ENCODE data around the gene TP73.

Gene TP73

DNA sequence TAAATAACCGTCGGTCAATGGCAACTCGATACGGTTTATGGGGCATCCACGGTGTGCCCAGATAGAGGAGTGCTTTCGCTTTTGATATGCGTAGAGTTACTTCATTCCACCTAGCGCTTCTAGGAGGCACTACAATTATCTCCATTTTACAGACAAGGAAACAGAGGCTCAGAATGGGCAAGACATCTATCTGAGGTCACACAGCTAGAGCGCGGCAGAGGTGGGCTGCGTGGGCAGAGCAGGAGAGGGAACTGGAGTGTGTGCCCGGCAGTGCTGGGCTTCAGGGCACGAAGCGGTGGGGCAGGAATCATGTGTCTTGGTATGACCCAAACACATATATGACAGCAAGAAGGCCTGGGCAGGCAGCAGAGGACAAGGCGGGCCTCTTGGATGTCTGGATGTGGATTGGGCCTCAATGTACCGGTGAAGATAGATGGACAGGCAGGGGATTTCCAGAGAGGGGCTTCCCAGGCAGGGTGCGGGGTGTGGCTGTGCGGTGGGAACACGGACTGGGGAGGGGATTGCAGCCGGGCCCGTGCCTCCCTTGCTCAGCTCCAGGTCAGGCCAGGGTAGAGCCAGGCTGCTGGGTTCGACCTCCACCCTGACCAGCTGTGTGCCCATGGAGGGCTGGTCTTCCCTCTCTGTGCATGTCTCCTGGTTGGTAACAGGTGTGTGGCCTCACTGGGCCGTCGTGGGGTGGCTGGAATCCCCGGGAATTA lies 21.2 kb downstream of the TP73 start:
- no peak for DNase-seq

DNA sequence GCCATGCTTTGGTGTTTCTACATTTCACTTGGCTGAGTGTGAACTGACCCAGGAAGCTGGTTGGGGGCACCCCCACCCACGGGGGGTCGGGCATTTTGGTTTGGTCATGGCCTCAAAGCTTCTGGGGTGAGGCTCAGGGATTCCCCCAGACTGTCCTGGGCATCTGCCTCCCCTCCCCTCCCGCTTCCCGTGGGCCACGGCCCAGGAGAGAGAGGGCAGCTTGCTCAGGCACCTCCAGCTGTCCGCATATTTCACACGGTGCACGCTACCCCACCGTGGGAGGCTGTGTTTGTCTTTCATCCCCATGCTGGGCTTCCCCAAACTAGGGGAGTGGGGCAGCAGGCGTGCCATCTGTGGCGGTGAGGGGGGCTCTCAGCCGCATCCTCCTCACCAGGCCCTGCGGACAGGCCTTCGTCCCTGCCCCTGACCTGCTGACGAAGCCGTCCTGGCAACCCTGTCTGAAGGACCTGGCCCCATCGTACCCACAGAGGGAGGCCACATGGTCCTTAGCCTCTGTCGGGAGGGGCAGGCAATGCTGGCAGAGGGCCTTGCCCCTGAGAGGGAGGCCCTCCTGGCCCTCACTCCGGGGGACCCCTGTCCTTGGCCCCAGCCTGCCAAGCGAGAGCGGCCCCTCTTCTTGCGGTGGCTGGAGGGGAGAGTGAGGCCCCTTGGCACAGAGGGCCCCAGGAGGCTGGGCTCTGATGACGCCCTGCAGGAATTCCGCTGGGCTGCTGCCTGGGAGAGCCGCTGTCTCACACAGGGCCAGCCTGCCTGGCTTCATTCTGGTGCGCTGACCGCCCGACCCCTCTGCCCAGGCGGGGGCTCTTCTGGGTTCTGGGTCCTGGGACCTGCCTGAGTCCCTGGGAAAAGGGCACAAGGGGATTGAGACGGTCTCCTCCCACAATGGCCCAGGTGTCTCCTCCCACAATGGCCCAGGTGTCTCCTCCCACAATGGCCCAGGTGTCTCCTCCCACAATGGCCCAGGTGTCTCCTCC lies 22.1 kb downstream of the TP73 start:
- no peak for DNase-seq

DNA sequence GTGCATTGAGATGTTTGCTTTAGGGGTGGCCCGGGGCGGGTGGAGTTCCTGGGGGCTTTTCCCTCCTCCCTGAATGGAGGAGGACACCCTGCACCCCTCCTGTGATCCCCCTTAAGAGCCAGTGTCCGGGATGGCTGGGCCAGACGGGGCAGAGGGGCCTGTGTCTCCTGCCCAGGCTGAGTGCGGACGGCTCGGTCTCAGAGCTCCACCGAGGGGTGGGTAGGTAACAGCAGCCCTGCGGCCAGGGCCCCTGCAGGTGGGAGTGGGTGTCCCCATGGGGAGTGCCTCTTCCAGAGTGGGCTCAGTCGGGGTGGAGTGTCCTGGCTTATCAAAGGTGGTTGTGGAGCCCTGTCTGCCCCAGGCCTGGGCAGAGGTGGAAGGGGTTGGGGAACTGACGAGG lies 23.1 kb downstream of the TP73 start:
- no peak for DNase-seq

DNA sequence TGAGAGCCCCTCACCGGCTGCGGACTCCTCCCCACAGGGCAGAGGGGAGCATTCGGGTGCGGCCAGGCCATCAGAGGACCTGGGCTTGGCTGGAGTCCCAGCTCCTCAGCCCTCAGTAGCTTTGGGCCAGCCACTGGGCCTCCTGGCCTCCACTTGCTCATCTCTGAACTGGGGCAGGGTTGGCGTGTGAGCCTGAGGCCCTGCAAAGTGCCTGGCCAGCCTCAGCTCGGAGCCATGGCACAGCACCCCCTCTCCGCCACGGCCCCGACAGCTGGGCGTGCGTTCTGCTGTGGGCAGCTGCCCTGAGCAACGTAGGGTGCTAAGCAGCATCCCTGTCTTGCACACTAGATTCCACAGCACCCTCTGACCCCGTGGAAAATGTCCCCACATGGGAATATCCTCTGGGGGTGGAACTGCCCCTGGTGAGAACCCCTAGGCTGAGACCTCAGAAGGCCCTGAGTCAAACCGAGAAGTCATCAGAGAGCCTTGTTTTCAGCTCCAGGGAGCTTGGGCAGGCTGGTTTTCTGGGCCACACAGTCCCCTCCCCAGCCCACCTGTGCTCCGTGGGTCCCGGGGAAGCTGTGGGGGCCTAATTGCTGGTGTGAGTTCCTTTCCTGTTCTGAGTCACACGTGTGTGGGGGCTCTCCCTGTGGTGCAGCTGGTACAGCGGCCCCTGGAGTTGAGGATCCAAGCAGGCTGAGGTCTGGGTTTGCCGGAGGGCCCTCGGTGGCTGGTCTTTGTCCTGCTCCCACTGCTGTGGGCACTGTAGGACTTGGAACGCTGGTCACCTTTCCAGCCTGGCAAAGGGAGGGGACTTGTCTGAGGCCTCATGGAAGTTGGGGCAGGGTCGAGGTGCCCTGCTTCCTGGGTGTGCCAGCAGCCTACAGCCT lies 24.5 kb downstream of the TP73 start:
- no peak for DNase-seq

DNA sequence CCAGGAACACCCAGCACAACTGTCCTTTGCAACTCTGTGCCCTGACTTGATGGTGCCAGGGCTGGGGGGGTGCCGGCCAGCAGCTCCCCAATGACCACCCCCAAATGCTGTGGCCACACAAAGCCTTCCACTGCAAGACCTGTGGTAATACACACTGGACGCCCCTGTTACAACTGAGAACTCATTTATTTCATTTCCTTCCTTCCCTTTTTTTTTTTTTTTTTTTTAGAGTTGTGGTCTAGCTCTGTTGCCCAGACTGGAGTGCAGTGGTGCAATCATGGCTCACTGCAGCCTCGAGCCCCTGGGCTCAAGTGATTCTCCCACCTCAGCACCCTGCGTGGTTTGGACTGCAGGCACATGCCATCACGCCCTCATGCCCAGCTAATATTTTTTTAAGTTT lies 25.2 kb downstream of the TP73 start:
- no peak for DNase-seq

DNA sequence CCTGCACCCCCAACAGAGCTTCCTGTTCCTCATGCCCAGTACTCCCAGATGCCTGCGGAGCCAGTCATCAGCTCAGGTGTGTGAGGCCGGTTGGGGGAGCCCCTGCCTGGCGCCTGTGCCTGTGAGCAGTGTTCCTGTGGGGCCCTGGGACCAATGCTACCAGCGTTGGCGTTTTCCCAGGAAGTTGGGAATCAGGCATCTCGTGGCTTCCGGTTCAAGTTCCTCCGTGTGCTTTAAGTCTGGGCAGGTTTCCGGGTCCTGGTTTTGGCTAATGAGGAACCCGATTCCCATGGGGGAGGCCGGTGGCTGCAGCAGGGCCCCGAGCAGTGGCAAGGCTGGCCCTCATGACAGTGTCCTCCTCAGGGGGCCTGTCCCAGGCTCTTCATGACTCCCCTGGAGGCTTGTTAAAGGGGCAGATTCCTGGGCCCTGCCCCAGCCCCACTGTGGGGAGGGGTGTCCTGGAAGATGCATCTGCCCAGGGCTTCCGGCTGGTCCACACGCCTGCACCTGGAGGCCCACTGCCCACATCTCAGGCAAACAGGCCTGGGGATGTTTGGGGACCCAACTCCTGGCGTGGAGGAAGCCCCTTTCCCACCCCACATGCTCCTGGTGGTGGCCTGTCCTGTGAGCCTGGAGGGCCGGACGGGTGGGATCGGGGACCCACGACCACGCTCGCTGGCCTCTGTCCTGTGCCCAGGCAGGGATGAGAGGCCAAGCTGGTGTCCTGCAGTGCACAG lies 26.2 kb downstream of the TP73 start:
- DNase-seq, result no peak

DNA sequence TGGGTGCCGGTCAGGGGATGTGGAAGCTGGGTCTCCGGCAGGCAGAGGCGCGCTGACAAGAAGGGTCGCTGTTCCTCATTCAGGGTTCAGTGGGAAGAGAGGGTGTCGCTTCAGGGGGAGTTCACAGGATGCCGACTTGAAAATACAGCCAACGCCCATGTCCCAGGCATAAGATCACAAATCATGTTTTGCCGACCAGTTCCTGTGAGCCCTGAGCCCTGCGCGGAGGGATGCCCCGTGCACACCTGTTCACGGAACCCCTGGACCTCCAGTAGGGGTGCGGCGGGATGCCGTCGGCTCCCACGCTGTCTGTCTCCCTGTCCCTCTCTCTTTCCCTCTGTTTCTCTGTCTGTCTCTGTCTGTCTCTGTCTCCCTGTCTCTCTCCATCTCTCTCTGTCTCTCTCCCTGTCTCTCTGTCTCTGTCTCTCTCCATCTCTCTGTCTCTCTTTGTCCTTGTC lies 26.8 kb downstream of the TP73 start:
- DNase-seq, result no peak

DNA sequence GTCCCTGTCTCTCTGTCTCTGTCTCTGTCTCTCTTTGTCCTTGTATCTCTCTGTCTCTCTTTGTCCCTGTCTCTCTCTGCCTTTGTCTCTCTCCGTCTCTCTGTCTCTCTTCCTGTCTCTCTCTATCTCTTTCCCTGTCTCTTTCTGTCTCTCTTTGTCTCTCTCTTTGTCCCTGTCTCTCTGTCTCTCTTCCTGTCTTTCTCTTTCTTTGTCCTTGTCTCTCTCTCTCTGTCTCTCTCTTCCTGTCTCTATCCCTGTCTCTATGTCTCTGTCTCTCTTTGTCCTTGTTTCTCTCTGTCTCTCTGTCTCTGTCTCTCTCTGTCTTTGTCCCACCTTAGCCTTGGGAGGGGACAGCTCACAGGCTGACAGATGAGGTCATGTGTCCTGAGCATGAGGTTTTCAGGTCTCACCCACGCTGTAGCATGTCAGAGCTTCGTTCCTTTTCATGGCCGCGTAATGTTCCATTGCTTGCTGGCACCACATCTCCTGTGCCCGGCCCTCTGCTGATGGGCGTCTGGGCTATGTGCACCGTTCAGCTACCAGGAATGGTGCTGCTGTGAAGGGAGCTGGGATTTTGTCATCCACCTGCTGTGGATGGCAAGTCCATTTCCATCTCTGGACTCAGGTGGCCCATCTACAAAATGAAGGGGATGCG lies 27.6 kb downstream of the TP73 start:
- DNase-seq, result no peak

DNA sequence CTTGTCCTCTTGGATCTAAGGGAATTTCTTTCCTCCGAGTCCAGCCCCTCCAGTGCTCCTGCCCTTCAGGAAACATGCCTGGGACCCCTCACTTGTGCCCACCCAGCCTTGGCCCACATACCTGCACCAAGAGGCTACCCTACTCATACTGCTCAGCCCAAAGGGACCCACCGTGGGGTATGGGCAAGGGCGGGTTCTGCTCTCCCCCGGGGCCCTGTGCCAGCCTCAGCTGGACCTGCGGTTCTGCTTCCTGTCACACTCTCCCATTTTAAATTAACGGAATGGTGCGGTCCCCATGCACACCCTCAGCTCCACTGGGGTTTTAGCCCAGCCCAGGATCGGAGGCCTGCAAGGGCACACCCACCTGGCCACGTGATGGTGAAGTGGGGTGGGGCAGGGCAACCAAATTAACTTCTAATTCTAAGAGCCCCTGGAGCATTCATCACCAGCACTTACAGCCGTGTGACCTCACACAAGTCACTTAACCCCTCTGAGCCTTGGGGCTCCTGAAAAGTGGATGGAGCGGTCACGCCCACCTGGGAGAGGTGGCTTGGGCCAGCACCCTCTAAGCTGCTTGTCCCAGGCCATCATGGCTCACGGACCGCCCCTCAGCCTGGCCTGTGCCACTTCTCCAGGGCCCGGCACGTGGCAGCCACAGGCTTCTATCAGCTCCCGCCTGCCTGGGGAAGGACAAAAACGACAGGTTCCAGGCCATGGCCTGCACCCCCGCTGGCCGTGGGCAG lies 28.3 kb downstream of the TP73 start:
- no peak for DNase-seq

DNA sequence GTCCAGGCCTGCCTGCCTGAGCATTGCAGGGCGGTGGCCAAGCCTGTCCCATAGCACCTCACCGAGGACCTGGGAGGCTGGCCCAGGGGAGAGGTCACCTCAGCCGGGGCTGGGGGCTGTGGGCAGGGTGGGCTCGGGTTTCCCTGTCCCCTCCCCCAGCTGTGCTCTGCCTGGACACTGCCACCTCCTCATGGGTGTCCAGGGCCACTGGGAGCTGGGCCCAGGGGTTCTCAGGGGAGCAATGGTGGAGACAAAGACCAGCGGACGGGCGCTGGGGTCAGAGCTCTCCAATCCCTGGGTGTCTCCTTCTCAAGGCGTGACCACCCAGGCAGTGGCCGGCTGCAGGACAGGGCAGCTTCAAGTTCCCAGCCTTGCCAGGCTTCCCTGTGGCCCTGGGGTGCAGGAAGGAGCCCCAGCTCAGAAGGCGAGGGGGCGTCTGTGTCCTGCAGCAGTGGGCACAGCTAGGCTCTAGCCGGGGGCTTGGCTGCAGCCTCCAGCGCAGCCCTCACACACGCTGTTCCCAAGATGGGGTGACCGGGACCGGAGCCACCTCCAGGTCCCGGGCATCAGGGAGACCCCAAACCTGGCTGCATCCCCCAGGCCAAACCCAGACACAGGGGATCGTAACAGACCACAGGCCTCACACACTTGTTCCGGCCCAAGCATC lies 29.0 kb downstream of the TP73 start:
- DNase-seq, result no peak

DNA sequence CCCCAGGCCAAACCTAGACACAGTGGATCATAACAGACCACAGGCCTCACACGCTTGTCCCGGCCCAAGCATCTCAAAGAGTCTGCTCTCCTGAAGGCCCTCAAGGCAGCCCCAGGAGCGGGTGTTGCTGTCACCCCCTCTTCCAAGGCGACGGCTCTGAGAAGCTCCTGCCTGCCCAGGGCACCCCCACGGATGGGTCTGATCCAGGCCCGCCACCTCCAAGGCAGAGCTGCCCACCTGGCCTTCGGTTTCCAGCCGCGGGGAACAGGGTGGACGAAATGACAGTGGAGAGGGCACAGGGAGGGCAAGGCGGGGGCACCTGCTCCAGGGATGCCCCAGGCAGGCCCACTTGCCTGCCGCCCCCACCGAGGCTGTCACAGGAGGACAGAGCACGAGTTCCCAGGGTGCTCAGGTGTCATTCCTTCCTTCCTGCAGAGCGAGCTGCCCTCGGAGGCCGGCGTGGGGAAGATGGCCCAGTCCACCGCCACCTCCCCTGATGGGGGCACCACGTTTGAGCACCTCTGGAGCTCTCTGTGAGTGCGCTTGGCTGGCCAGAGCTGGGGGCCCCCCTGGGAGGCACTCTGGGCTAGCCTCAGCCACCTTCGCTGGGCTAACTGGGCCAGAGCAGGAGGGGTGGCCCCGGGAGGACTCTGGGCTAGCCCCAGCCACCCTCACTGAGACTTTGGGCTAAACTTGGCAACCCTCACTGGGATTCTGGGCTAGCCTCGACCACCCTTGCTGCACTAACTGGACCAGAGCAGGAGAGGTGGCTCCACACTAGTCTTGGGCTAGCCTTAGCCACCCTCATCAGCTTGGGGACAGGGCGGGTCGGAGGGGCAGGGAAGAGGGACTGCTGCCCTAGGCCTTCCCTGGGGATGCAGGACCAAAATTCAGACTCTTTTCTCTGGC lies 29.8 kb downstream of the TP73 start:
- no peak for DNase-seq

DNA sequence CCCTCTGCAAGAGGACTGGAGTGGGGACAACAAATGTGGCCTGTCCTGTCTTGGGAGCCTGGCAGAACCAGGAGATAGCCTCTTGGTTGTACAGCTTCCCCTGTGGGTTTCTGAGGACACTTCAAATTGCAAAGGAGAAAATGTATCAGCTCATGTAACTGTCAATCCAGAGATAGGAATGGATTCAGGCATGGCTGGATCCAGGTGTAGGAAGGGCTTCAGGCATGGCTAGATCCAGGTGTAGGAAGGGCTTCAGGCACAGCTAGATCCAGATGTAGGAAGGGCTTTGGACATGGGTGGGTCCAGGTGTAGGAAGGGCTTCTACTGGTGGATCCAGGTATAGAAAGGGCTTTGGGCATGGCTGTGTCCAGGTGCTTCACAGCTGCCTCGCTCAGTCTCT lies 30.9 kb downstream of the TP73 start:
- DNase-seq, result no peak

DNA sequence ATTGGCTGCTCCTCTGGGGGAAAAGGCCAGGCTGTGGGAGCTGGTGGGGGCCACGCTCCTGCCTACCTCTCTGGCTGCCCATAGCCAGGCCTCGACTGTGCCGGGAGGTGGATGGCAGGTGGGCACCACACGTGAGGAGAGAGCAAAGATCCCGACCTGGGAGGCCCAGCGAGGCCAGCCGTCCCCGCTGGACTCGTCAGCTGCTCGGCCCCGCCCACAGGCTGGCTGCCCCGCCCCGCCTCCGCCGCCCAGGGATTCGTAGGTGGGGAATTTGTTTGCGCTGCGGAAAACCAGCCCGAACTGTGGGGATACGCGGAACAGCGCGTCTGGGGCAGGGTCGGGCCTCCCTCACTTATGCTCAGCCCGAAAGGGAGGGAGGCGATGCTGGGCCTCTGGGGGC lies 31.7 kb downstream of the TP73 start:
- no peak for DNase-seq

DNA sequence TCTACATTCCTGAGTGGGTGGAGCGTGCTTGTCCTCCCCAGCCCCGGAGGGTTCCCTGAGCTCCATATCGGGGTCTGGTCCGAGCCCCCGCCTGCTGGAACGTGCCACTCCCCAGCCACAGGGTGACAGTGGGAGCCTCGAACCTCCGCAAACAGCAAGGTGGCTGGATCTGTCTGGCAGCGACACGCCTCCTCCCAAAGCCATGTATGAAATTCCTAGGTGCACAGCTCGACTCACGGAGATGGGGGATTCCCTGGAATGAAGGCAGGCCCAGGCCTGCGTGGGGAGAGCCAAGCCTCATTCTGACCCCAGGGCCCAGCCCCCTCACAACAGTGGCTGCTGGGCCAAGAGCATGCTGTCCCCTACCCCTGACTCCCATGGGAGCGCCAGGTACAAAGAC lies 32.9 kb downstream of the TP73 start:
- no peak for DNase-seq

DNA sequence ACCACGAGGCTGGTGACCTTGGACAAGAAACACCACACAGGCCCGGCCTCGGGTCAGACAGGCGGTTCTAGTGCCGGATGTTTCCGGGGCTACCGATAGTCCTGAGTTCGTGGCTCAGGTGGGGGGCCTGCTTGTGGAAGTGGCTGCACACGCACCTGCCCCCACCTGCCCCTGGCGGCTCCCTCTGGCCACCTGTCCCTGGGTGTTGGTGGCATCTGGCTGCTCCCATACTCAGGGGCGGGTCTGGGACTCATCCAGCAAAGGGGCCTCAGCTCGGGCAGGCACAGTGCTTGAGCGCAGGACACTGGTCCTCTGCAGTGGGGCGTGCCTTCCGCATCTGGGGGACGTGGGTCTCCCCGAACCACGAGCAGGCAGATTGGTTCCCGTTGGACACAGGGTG lies 33.6 kb downstream of the TP73 start:
- DNase-seq, result no peak

DNA sequence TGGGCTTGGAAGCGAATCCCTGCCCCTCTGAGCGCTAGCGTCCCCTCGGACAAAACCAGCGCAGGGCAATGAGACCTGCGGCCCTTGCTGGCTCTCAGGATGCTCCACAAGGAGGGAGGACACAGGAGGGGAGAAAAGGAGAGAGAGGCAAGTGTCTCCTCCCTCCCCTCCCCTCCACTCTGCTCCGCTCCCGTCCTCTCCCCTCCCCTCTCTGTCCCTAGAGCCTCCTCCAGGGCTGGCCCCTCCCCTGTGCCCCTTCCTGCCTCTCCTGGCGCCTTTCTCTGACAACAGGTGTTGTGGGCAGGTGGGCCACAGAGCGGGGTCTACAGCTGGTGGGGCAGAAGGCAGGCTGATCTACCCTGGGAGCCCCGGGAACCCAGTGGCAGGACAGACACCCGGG lies 35.2 kb downstream of the TP73 start:
- no peak for DNase-seq

DNA sequence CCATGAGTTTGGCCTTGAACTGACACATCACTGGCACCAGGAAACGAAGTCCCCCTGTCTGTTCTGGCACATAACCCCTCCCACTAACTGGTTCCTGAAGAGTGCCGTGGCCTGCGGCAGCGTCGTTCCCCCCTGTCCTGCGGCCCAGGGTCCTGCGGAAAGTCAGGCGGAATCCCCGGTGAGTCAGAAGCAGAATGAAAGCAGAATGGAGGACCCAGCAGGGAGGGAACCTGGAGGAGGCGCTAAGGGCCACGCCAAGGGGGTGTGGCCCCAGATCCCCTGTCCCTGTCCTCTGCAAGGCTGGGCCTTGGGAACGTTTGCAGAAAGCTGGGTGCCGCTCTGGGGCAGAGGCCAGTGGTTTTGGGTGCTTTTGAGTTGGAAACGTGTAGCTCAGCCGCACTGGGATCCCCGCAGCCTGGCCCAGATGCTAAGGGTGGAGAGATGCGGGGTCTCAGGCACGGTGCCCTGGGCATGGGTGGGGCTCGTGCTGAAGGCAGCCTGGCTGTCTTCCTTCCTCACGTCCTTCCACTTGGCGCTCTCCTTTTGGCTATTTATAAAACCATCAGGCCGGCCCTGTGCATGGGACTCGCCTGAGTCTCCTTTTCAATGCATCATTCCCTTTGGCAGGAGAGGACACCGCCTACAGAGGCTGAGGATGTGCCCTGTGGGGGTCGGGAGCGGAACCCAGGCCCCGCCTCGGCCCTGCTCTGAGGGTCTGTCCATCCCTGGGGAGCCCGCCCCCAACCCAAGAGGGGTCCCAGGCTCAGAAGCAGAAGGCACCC lies 36.2 kb downstream of the TP73 start:
- no peak for DNase-seq

DNA sequence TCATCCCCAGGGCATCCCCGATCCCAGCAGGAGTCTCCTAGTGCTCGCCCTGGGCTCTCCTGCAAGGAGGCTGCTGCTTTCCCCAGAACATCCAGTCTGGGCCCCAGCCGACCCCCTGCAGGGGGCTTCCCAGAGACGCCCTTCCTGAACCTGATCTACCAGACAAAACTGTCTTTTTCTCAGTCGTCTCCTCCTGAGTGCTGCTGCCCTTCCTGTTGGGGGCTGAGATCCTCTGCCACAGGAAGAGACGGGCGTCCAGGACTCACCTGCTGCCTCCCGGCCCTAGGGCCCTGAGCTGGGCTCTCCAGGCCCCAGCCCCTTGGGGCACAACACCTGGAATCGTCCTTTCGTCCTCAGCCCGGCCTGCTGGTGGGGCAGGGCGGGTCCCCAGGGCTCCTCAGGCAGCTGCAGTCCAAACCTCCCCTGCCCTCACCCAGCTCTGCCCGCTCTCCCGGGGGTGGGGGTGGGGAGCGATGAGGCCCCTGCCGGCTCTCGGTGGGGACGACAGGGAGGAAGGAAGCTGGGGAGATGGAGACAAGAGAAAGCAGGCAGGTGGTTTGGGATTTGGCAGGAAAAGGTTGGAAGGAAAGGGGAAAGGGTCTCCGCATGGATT lies 36.9 kb downstream of the TP73 start:
- DNase-seq, result no peak
